GM12878 (cell line): ENCODE data around the gene PDE6G. TPM values are rescaled to one million over a fixed set of nuclear protein-coding genes. Genes with fewer than 3 reads are reported as not detected.

Experiments
- ATAC-seq: fragments of 200-7000 bp; cut with Tn5 transposase; 3 replicates; pipeline ENCODE4 v1.9.1; 2020; ENCODE audit warnings: mild to moderate bottlenecking, moderate library complexity
- BruUV-seq: library from RNA; stranded (reverse); fragments of 400-500 nt; replicated peaks from 2 replicates; lab custom pipeline; 2021; lab: Mats Ljungman, UMichigan
- CTCF ChIA-PET: fragments of 300-600 bp; sonication (Branson Sonifier 250); formaldehyde crosslinking; extraction: SDS; loops from one replicate; lab custom pipeline; 2021; ENCODE audit warnings: inconsistent platforms; lab: Yijun Ruan, JAX
- POLR2A ChIA-PET: fragments of 350-600 bp; formaldehyde crosslinking; extraction: SDS; loops from one replicate; lab custom pipeline; 2021; ENCODE audit warnings: inconsistent platforms; lab: Charles Lee
- RAD21 ChIA-PET: fragments of 300-600 bp; sonication (Branson Sonifier 250); formaldehyde crosslinking; loops from one replicate; lab custom pipeline; 2023; ENCODE audit warnings: antibody characterized with exemption; ENCODE audit not compliant: unreplicated experiment; lab: Charles Lee
- SMC1A ChIA-PET: fragments of 300-600 bp; sonication (Branson Sonifier 250); formaldehyde crosslinking; loops from one replicate; lab custom pipeline; 2023; ENCODE audit not compliant: unreplicated experiment, uncharacterized antibody; lab: Charles Lee
- DNase-seq: peaks from one replicate; pipeline ENCODE4 v3.0.0-alpha.2; 2011; ENCODE audit warnings: low read depth, low spot score
- FAIRE-seq: peaks from 3 replicates; lab custom pipeline; 2011; peaks lifted over from hg19 to GRCh38; lab: Jason Lieb, UNC
- H2AFZ ChIP-seq: 2 replicates; pipeline ENCODE4 v1.6.0; 2011; ENCODE audit warnings: low read depth, low read length, control low read depth; ENCODE audit not compliant: control insufficient read depth
- H3K27ac ChIP-seq: 2 replicates; pipeline ENCODE4 v1.5.1; 2011; ENCODE audit warnings: control low read depth; ENCODE audit not compliant: control insufficient read depth, insufficient read depth
- H3K27me3 ChIP-seq, 2 experiments: replicated peaks in 1 of 2; 2 replicates each; pipeline versions ENCODE4 v1.6.0 to v1.6.1; 2011; ENCODE audit warnings: low read length in 1 of 2; ENCODE audit not compliant: control insufficient read depth in 2 of 2, insufficient read depth in 2 of 2
- H3K36me3 ChIP-seq, 2 experiments: 2 replicates each; pipeline ENCODE4 v1.5.1; 2011; ENCODE audit warnings: low read length in 1 of 2; ENCODE audit not compliant: control insufficient read depth in 2 of 2, insufficient read depth in 2 of 2
- H3K4me1 ChIP-seq: 2 replicates; pipeline ENCODE4 v1.6.1; 2011; ENCODE audit warnings: mild to moderate bottlenecking, low read length, moderate library complexity, mixed read lengths; ENCODE audit not compliant: control insufficient read depth, insufficient read depth
- H3K4me2 ChIP-seq: 2 replicates; pipeline ENCODE4 v1.6.0; 2011; ENCODE audit warnings: control low read depth; ENCODE audit not compliant: control insufficient read depth, insufficient read depth
- H3K4me3 ChIP-seq: fragments of 200-600 bp; sonication (generic); 2 replicates; pipeline ENCODE4 v1.5.1; 2016
- H3K79me2 ChIP-seq: 2 replicates; pipeline ENCODE4 v1.6.0; 2011; ENCODE audit warnings: low read length; ENCODE audit not compliant: control insufficient read depth, insufficient read depth
- H3K9ac ChIP-seq: 2 replicates; pipeline ENCODE4 v1.8.0; 2011; ENCODE audit warnings: low read length, control low read depth, mixed read lengths; ENCODE audit not compliant: control insufficient read depth, insufficient read depth
- H3K9me3 ChIP-seq: replicated peaks from 3 replicates; pipeline ENCODE4 v1.5.1; 2011; ENCODE audit warnings: mild to moderate bottlenecking, low read length; ENCODE audit not compliant: control insufficient read depth, insufficient read depth
- H4K20me1 ChIP-seq: 2 replicates; pipeline ENCODE4 v1.6.0; 2011; ENCODE audit not compliant: control insufficient read depth, insufficient read depth
- CHD2 ChIP-seq: IDR thresholded peaks from 2 replicates; pipeline ENCODE4 v1.6.1; 2011; ENCODE audit warnings: low read depth, low read length, improper control_type of control experiment, borderline replicate concordance
- DPF2 ChIP-seq: fragments of 450-650 bp; IDR thresholded peaks from 2 replicates; pipeline ENCODE4 v1.6.1; 2017; ENCODE audit warnings: mild to moderate bottlenecking
- EED ChIP-seq: sonication (generic); IDR thresholded peaks from 2 replicates; pipeline ENCODE4 v1.6.1; 2016; ENCODE audit warnings: antibody characterized with exemption, low read depth
- EZH2 ChIP-seq: IDR thresholded peaks from 2 replicates; pipeline ENCODE4 v1.6.1; 2012; ENCODE audit warnings: low read depth, mild to moderate bottlenecking, control low read depth, inconsistent platforms, low read length, borderline replicate concordance; ENCODE audit not compliant: control insufficient read depth
- JUNB ChIP-seq: IDR thresholded peaks from 2 replicates; pipeline ENCODE4 v1.6.1; 2016; ENCODE audit warnings: antibody characterized with exemption, mild to moderate bottlenecking
- KAT2A ChIP-seq: conservative IDR thresholded peaks from 2 replicates; pipeline ENCODE4 v1.6.1; 2011; ENCODE audit warnings: low read depth, low read length; ENCODE audit not compliant: control insufficient read depth
- LARP7 ChIP-seq: fragments of 450-650 bp; IDR thresholded peaks from 2 replicates; pipeline ENCODE4 v1.6.1; 2017; ENCODE audit warnings: mild to moderate bottlenecking
- NFIC ChIP-seq: IDR thresholded peaks from 2 replicates; pipeline ENCODE4 v1.6.1; 2012; ENCODE audit warnings: low read depth, mild to moderate bottlenecking, inconsistent platforms, low read length, moderate library complexity
- NFYA ChIP-seq: IDR thresholded peaks from 2 replicates; pipeline ENCODE4 v1.6.1; 2011; ENCODE audit warnings: low read depth, mild to moderate bottlenecking, low read length, improper control_type of control experiment, borderline replicate concordance
- PAX5 ChIP-seq: IDR thresholded peaks from 2 replicates; pipeline ENCODE4 v1.6.1; 2011; ENCODE audit warnings: low read depth, low read length, borderline replicate concordance
- RELA ChIP-seq: fragments of 450-650 bp; IDR thresholded peaks from 2 replicates; pipeline ENCODE4 v1.8.0; 2014; ENCODE audit warnings: borderline replicate concordance; ENCODE audit not compliant: partially characterized antibody
- SMC3 ChIP-seq: IDR thresholded peaks from 2 replicates; pipeline ENCODE4 v1.6.1; 2011; ENCODE audit warnings: low read length, improper control_type of control experiment, borderline replicate concordance
- TCF7 ChIP-seq: IDR thresholded peaks from 2 replicates; pipeline ENCODE4 v1.6.1; 2014; ENCODE audit warnings: antibody characterized with exemption, borderline replicate concordance
- YY1 ChIP-seq: IDR thresholded peaks from 2 replicates; pipeline ENCODE4 v1.6.1; 2011; ENCODE audit warnings: low read depth, mild to moderate bottlenecking, low read length
- ZNF384 ChIP-seq: IDR thresholded peaks from 2 replicates; pipeline ENCODE4 v1.6.1; 2012; ENCODE audit warnings: low read depth, mild to moderate bottlenecking, low read length, improper control_type of control experiment, borderline replicate concordance
- ZNF592 ChIP-seq: fragments of 450-650 bp; IDR thresholded peaks from 2 replicates; pipeline ENCODE4 v1.6.1; 2017; ENCODE audit warnings: mild to moderate bottlenecking, moderate library complexity
- WGBS: methylation state at CpG from one replicate; pipeline ENCODE4 v1.1.6; 2016; ENCODE audit warnings: low lambda C conversion rate; ENCODE audit not compliant: insufficient replicate concordance, insufficient coverage; ENCODE audit errors: missing lambda C conversion rate; 5-methylcytosine and 5-hydroxymethylcytosine counted together
- in situ Hi-C: fragments of 300-500 bp; cut with MboI; formaldehyde crosslinking; loops from 9 replicates; pipeline ENCODE4 v1.14.3; 2018; ENCODE audit warnings: mixed read lengths
- intact Hi-C: fragments of 100-400 bp; cut with micrococcal nuclease; formaldehyde crosslinking; loops from one replicate; pipeline ENCODE4 v1.14.2; 2022; ENCODE audit not compliant: unreplicated experiment
- polyA plus RNA-seq, 11 experiments: library from polyadenylated mRNA; depleted of rRNA in 4 of 11; unstranded in 6 of 11; stranded (reverse) in 5 of 11; fragments of >200 nt; fragmentation: Nextera tagmentation in 4 of 11; fragmentation: Illumina TruSeq in 1 of 11; extraction: Ambion mirVana in 4 of 11; extraction: Trizol in 1 of 11; gene quantifications; 1 replicate in 1 of 11; 2 replicates in 10 of 11; pipeline versions ENCODE4 v1.2.1 to v1.2.3, GENCODE V29; 2011 to 2016; ENCODE audit warnings: inconsistent platforms in 2 of 11, missing spikeins in 2 of 11, low read depth in 1 of 11
- total RNA-seq, 4 experiments: library from RNA; depleted of rRNA in 3 of 4; stranded (reverse); fragments of >200 nt in 3 of 4; fragmentation: Illumina TruSeq in 1 of 4; extraction: Trizol in 1 of 4; gene quantifications; 2 replicates each; pipeline versions ENCODE4 v1.2.1 to v1.2.3, GENCODE V29; 2013 to 2021
- TF ChIP-seq, protein P1 (sequence below): fragments of 450-650 bp; IDR thresholded peaks from 2 replicates; pipeline ENCODE4 v1.6.1; 2018; ENCODE audit warnings: mild to moderate bottlenecking, low read depth, moderate library complexity; ENCODE audit not compliant: partially characterized antibody
- TF ChIP-seq, protein P2 (sequence below): IDR thresholded peaks from 2 replicates; pipeline ENCODE4 v1.6.1; 2012; ENCODE audit warnings: low read depth, low read length, improper control_type of control experiment

The PDE6G gene
- total and polyA plus RNA-seq, 10 of the 15 experiments (the other 5 are each of a cell fraction or from before 2014, with no cell fraction given) = 0.55 to 12.1 (median 4.3) TPM

- ChIA-PET CTCF (no interaction called here), POLR2A (interaction anchor here (0.5 kb wide), 1 partner anchor 203 kb away, joined by 3 read pairs; no protein-coding TSS in a partner anchor), SMC1A (no interaction called here), RAD21 (no interaction called here)
- Histone ChIP-seq H3K27me3 (no peaks in the 10 kb centered on the region; a peak in 2 of 4 replicates), H3K4me2 (no peak overlapping the region), H3K9me3 (peaks cover 6% of the 10 kb centered on the region; the same call in 2 of the 3 replicates), H3K9ac (no peak overlapping the region), H3K27ac (no peak overlapping the region), H3K36me3 (no peaks in the 10 kb centered on the region), H3K4me3 (no peak overlapping the region), H2AFZ (no peak overlapping the region), H4K20me1 (no peaks in the 10 kb centered on the region), H3K4me1 (no peaks in the 10 kb centered on the region), H3K79me2 (no peaks in the 10 kb centered on the region)
- WGBS = 65% methylated on average over 15 of the region's 15 CpGs
- no peak for FAIRE-seq
- no peak for ATAC-seq
- intact Hi-C loops = no loop called here
- no peak for TF ChIP-seq YY1
- TF ChIP-seq ZNF384 = no peak
- no peak for TF ChIP-seq TCF7
- TF ChIP-seq, protein P1, sequence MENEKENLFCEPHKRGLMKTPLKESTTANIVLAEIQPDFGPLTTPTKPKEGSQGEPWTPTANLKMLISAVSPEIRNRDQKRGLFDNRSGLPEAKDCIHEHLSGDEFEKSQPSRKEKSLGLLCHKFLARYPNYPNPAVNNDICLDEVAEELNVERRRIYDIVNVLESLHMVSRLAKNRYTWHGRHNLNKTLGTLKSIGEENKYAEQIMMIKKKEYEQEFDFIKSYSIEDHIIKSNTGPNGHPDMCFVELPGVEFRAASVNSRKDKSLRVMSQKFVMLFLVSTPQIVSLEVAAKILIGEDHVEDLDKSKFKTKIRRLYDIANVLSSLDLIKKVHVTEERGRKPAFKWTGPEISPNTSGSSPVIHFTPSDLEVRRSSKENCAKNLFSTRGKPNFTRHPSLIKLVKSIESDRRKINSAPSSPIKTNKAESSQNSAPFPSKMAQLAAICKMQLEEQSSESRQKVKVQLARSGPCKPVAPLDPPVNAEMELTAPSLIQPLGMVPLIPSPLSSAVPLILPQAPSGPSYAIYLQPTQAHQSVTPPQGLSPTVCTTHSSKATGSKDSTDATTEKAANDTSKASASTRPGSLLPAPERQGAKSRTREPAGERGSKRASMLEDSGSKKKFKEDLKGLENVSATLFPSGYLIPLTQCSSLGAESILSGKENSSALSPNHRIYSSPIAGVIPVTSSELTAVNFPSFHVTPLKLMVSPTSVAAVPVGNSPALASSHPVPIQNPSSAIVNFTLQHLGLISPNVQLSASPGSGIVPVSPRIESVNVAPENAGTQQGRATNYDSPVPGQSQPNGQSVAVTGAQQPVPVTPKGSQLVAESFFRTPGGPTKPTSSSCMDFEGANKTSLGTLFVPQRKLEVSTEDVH = no peak
- TF ChIP-seq ZNF592 = no peak
- TF ChIP-seq RELA = no peak
- TF ChIP-seq, protein P2, sequence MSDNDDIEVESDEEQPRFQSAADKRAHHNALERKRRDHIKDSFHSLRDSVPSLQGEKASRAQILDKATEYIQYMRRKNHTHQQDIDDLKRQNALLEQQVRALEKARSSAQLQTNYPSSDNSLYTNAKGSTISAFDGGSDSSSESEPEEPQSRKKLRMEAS = no peak
- no peak for TF ChIP-seq EZH2
- no peak for TF ChIP-seq SMC3
- TF ChIP-seq KAT2A = no peak
- no peak for TF ChIP-seq NFYA
- TF ChIP-seq NFIC = no peak
- no peak for TF ChIP-seq EED
- TF ChIP-seq LARP7 = no peak
- no peak for TF ChIP-seq JUNB
- TF ChIP-seq CHD2 = no peak
- TF ChIP-seq DPF2 = no peak
- no peak for TF ChIP-seq PAX5
- BruUV-seq = no TSS peak
- no peak for DNase-seq
- in situ Hi-C loops = no loop called here
Measured at GRCh38 chr17:81644496-81644895, 11.8 kb downstream of the PDE6G start.
